Endothelial cell of hepatic sinusoid (primary cell): Measurements from ENCODE around the gene ARHGAP42.
"Not testable (repeated sequence)": the region's sequence is repeated elsewhere in the genome, so short reads cannot be mapped to it uniquely, and the experiment has no call there.

ENCODE experiments used
- in situ Hi-C: cut with HindIII; loops from 2 replicates; pipeline ENCODE4 v1.10.0; 2017; ENCODE audit warnings: low sequenced_read_pairs

Gene ARHGAP42

GRCh38 chr11:100999756-101000155 lies 312.7 kb downstream of the ARHGAP42 start:
- in situ Hi-C loops, result no loop called here

GRCh38 chr11:101003468-101003867 lies 316.4 kb downstream of the ARHGAP42 start:
- in situ Hi-C loops, result no loop called here

DNA sequence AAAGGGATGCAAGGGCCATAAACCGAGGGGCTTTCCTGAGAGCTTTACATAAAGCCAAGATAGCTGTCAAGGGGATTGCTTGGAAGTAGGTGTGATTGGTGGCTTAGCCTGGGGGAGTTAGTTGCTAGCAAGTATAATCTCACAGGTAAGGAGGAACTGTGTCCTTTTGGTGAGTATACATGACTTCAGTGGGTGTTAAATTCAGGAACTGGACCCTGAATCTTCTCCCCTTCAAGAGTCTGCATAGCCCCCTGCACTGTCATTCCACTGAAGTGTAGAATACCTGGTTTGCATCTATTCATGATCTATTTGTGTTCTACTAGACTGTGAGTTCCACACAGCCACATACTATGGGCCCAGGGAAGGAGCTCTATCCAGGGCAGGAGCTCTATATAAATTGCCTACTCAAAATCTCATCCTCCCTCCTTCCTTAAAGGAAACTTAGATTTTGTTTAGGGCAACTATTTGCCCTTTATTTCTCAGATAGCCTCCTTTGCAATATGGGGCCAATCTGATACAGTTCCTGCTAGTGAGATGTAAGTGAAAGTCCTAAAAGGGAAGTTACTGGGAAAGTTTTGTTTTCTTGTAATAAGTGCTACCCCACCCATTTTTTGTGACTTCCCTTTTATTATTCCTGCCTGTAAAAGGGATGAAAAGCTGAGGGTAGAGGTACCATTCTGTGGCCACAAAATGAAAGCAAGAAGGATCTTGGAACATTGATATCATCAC lies 322.0 kb downstream of the ARHGAP42 start:
- in situ Hi-C loops, result no loop called here

DNA sequence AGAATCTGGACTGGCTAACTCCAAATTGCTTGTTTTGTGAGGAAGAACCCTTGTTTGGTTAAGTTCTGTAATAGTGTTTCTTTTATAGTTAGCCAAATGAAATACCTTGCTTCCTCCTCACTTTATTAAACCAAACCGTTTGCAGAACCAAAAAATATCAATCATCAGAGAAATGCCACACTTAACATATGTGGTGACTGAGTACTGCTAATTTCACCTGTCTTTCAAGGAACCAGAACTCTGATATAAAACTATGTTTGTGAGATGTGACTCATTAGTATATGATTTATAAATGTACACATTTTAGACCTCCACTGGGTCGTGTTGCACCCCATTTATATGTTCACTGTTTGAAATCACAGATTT lies 322.6 kb downstream of the ARHGAP42 start:
- in situ Hi-C loops, result no loop called here

DNA sequence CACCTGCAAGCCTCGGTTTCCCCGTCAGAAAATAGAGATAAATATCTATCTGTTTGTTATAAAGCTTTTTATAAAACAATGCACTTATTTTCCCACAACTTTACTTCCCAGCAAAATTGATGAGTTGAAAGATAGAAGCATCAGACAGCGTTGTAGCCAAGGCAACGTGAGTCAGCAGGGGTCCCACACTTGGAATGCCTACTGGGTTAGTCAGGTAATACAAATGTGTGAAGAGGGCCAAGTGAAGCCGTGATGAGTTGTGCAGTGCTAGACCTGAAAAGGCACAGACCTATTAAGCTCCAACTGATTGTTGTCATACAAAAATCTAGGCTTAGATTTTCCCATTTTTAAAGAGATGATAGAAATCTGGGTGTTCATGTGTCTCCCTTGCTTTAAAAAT lies 323.8 kb downstream of the ARHGAP42 start:
- in situ Hi-C loops, result no loop called here

DNA sequence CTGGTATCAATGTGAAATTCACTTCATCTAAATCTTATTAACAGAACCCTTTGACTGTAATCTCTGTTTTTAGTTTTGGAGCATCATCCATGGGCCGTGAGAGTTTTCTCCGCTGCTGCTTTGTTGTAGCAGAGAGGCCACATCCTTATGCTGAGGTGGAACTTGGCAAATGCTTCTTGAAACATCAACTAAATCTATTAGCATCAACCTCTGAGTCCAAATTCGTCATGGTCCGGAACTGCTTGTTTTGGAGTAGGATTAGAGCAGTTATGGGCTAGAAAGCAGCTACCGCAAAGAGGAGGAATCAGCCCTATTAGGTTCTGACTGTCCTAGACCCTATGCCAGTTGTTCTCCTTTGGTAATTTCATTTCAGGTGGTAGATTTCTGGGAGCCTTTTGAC lies 324.8 kb downstream of the ARHGAP42 start:
- in situ Hi-C loops, result no loop called here

GRCh38 chr11:101013702-101014101 lies 326.6 kb downstream of the ARHGAP42 start:
- in situ Hi-C loops, result not testable (repeated sequence)

DNA sequence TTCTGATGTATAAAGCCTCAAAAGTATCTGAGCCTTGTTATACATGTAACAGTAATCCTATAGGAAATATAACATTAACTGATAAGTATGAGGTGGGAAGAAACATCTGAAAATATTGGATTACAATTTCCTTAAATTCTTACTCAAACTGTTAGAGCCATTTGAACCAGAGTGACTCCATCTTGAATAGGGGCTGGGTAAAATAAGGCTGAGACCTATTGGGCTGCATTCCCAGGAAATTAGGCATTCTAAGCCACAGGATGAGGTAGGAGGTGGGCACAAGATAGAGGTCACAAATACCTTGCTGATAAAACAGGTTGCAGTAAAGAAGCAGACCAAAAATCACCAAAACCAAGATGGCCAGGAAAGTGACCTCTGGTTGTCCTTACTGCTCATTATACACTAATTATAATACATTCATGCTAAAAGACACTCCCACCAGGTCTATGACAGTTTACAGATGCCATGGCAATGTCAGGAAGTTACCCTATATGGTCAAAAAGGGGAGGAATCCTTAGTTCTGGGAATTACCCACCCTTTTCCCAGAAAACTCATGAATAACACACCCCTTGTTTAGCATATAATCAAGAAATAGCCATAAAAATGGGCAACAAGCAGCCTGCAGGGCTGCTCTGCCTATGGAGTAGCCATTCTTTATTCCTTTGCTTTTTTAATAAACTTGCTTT lies 327.7 kb downstream of the ARHGAP42 start:
- in situ Hi-C loops, result no loop called here

- in situ Hi-C loops, result no loop called here
These were observed 332.8 kb downstream of the ARHGAP42 start for GRCh38 chr11:101019870-101020269.

DNA sequence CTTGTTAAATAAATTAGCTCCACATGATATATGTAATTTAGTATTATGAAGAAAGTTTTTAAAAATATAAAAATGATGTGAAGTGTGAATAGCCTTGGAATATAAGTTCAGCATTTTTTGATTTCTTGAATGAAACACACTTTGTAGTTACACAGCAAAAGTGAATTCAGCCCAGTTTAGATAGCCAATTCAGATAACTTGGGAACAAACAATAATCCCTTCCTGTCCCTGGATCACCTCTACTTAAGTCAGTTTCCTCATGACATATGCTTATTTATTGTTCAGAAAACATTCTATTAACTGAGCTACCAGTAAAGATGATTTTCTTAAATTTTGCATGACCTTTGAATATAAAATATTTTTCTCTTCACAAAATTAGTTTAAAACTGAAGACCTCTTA lies 335.2 kb downstream of the ARHGAP42 start:
- in situ Hi-C loops, result no loop called here

DNA sequence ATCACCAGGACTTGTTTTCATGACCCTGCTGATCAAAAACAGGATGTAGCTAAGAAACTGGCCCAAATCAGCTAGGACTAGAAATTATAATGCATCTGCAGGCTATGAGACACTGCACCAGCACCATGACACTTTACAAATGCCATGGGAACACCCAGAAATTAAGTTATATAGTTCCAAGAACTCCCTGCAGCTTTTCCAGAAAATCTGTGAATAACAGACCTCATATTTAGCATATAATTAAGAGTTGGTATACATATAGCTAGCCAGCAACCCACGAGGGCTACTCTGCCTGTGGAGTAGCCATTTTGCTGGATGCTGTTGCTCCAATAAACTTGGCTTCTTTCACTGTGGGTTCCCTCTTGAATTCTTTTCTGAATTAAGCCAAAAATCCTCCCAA lies 341.6 kb downstream of the ARHGAP42 start:
- in situ Hi-C loops, result no loop called here

DNA sequence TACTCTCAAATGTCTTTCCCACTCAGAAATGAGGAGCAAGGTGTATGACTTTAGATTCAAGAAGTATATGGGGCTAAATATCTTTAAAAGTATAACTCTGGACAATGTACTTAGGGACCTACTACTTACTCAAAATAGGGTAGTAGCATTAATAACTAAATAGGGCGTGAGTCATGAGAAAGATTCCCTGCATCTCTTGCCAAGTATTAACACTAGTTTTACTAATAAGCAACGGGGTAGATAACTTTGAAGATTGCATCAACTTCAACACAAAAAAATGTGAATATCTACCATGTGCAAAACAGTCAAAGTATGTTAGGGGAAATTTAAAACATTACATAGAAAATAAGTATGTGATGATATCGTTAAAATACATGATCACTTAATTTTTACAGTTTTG lies 342.9 kb downstream of the ARHGAP42 start:
- in situ Hi-C loops, result no loop called here

GRCh38 chr11:101030692-101031091 lies 343.6 kb downstream of the ARHGAP42 start:
- in situ Hi-C loops, result no loop called here

GRCh38 chr11:101031713-101032112 lies 344.6 kb downstream of the ARHGAP42 start:
- in situ Hi-C loops, result no loop called here

DNA sequence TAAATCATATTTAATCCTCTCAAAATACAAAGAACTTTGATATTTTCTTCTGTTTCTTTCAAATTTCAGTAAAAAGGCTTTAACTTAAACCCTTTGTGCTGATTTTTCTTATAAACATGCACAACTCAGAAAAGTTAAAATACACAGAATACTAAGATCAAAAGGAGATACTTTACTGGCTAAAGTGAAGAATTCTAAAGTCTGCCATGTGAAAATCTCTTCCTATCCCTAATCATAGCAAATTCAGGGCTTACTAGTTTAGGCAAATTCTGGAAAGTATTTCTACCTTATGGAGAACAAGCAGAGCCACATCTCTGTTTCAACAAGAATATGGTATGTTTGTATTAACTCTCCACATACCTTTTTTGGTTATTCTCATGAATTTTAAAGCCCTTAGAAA lies 345.9 kb downstream of the ARHGAP42 start:
- in situ Hi-C loops, result no loop called here

- in situ Hi-C loops, result no loop called here
These were observed 347.0 kb downstream of the ARHGAP42 start for GRCh38 chr11:101034076-101034475.

- in situ Hi-C loops, result no loop called here
These were observed 348.8 kb downstream of the ARHGAP42 start for GRCh38 chr11:101035872-101036271.
